ENCODE measurements around the gene ARHGAP24. TPM values are rescaled to one million over a fixed set of nuclear protein-coding genes. Genes with fewer than 3 reads are reported as not detected.

Gene ARHGAP24
- total and polyA plus RNA-seq, 2 of the 13 experiments (the other 11 are each of a cell fraction or from before 2014, with no cell fraction given) = 0.07 to 0.55 TPM

DNA sequence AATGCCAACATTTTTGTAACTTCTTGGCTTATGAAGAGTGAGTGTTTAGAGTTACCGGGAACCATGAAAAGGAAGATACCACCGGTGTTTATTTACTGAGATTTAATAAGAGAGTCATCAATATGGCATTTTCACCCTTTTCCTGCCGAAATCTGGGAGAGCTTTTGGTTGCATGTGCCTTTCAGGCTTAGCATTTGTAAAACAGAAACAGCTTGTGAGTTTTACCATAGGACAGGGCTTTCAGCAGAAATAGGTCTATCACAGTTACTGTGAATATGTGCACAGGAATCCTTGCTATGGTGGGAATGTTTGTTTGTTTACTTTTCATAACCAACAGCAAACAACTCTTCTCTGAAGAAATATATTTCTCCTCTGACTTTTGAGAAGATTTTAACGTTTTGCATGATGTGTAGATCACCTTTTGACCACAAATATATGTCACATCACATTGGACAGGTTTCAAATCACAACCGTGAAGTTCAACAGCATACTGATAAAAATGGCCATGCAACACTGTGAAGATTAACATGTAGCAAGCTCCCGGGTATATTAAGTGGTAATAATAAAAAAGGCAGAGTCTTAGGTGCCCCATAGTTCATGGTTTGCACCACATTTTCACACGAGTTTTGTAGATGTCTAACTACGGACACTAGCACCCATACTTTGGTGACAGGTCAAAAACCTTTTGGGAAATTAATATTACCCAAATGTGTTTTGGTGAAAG lies 21.3 kb downstream of the ARHGAP24 start:
- H3K79me2 ChIP-seq (ENCODE audit: insufficient read depth, low read length) = no peaks in the 10 kb centered on the region
- intact Hi-C loops (cut with micrococcal nuclease; ENCODE audit: unreplicated experiment) (no loop called here), in situ Hi-C loops (cut with HindIII; ENCODE audit: extremely low pct_ligation_motif_present, low pct_unique_long_range_greater_than_20kb) (no loop called here)
- no peaks in the 10 kb centered on the region for H3K9me3 ChIP-seq (ENCODE audit: low read length)
- POLR2A ChIA-PET = no interaction called here
- H3K36me3 ChIP-seq (replicated peaks in 1 of 2; ENCODE audit: control insufficient read depth in 1 of 2, insufficient read depth in 2 of 2, low read length in 2 of 2) = no peaks in the 10 kb centered on the region
- WGBS (ENCODE audit: low lambda C conversion rate) = 14% methylated on average over 8 of the region's 8 CpGs
- no peaks in the 10 kb centered on the region for H3K27me3 ChIP-seq (ENCODE audit: control insufficient read depth in 1 of 2, insufficient read depth in 2 of 2, low read length in 2 of 2)
- no peak for ATAC-seq
- DNase-seq (ENCODE audit: low spot score) = no peak
- no peak overlapping the region for H3K27ac ChIP-seq (ENCODE audit: extremely low read length, insufficient read depth, low read length)
- no TSS peak for BruUV-seq (replicated peaks)
- CTCF ChIA-PET (ENCODE audit: low intra/inter-chr PET ratio, low total read pairs) = no interaction called here
- H3K4me1 ChIP-seq (ENCODE audit: insufficient read depth, low read length) = no peaks in the 10 kb centered on the region
- no peak overlapping the region for H3K9ac ChIP-seq (ENCODE audit: insufficient read depth, low read depth, low read length)
- H4K20me1 ChIP-seq (ENCODE audit: insufficient read depth, low read length) = no peaks in the 10 kb centered on the region
- FAIRE-seq = no peak
- no peak overlapping the region for H3K4me3 ChIP-seq (replicated peaks in 1 of 3; ENCODE audit: insufficient read depth in 1 of 3, low read depth in 2 of 3, low read length in 3 of 3)
- no peak overlapping the region for H2AFZ ChIP-seq (ENCODE audit: low read length)
- no peak overlapping the region for H3K4me2 ChIP-seq (ENCODE audit: low read depth, low read length)
- TF ChIP-seq, protein P1, sequence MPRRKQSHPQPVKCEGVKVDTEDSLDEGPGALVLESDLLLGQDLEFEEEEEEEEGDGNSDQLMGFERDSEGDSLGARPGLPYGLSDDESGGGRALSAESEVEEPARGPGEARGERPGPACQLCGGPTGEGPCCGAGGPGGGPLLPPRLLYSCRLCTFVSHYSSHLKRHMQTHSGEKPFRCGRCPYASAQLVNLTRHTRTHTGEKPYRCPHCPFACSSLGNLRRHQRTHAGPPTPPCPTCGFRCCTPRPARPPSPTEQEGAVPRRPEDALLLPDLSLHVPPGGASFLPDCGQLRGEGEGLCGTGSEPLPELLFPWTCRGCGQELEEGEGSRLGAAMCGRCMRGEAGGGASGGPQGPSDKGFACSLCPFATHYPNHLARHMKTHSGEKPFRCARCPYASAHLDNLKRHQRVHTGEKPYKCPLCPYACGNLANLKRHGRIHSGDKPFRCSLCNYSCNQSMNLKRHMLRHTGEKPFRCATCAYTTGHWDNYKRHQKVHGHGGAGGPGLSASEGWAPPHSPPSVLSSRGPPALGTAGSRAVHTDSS (CRISPR knock-in tag; conservative IDR thresholded peaks at IDR 0.05) = no peak
- TF ChIP-seq YEATS4 (CRISPR knock-in tag; IDR thresholded peaks at IDR 0.05; ENCODE audit: borderline replicate concordance) (no peak), ZNF451 (CRISPR knock-in tag; IDR thresholded peaks at IDR 0.05) (no peak), ZNF773 (CRISPR knock-in tag; IDR thresholded peaks at IDR 0.05; ENCODE audit: borderline replicate concordance) (no peak), ZNF124 (CRISPR knock-in tag; IDR thresholded peaks at IDR 0.05) (no peak), KAT2B (IDR thresholded peaks at IDR 0.05; ENCODE audit: borderline replicate concordance, low read depth, low read length) (no peak), HNRNPL (IDR thresholded peaks at IDR 0.05; ENCODE audit: low read depth, low read length) (no peak)
- TF ChIP-seq, protein P2, sequence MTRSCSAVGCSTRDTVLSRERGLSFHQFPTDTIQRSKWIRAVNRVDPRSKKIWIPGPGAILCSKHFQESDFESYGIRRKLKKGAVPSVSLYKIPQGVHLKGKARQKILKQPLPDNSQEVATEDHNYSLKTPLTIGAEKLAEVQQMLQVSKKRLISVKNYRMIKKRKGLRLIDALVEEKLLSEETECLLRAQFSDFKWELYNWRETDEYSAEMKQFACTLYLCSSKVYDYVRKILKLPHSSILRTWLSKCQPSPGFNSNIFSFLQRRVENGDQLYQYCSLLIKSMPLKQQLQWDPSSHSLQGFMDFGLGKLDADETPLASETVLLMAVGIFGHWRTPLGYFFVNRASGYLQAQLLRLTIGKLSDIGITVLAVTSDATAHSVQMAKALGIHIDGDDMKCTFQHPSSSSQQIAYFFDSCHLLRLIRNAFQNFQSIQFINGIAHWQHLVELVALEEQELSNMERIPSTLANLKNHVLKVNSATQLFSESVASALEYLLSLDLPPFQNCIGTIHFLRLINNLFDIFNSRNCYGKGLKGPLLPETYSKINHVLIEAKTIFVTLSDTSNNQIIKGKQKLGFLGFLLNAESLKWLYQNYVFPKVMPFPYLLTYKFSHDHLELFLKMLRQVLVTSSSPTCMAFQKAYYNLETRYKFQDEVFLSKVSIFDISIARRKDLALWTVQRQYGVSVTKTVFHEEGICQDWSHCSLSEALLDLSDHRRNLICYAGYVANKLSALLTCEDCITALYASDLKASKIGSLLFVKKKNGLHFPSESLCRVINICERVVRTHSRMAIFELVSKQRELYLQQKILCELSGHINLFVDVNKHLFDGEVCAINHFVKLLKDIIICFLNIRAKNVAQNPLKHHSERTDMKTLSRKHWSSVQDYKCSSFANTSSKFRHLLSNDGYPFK (CRISPR knock-in tag; IDR thresholded peaks at IDR 0.05; ENCODE audit: borderline replicate concordance) = no peak
- TF ChIP-seq, protein P3, sequence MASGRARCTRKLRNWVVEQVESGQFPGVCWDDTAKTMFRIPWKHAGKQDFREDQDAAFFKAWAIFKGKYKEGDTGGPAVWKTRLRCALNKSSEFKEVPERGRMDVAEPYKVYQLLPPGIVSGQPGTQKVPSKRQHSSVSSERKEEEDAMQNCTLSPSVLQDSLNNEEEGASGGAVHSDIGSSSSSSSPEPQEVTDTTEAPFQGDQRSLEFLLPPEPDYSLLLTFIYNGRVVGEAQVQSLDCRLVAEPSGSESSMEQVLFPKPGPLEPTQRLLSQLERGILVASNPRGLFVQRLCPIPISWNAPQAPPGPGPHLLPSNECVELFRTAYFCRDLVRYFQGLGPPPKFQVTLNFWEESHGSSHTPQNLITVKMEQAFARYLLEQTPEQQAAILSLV (CRISPR knock-in tag; IDR thresholded peaks at IDR 0.05; ENCODE audit: borderline replicate concordance) = no peak
- TF ChIP-seq, protein P4, sequence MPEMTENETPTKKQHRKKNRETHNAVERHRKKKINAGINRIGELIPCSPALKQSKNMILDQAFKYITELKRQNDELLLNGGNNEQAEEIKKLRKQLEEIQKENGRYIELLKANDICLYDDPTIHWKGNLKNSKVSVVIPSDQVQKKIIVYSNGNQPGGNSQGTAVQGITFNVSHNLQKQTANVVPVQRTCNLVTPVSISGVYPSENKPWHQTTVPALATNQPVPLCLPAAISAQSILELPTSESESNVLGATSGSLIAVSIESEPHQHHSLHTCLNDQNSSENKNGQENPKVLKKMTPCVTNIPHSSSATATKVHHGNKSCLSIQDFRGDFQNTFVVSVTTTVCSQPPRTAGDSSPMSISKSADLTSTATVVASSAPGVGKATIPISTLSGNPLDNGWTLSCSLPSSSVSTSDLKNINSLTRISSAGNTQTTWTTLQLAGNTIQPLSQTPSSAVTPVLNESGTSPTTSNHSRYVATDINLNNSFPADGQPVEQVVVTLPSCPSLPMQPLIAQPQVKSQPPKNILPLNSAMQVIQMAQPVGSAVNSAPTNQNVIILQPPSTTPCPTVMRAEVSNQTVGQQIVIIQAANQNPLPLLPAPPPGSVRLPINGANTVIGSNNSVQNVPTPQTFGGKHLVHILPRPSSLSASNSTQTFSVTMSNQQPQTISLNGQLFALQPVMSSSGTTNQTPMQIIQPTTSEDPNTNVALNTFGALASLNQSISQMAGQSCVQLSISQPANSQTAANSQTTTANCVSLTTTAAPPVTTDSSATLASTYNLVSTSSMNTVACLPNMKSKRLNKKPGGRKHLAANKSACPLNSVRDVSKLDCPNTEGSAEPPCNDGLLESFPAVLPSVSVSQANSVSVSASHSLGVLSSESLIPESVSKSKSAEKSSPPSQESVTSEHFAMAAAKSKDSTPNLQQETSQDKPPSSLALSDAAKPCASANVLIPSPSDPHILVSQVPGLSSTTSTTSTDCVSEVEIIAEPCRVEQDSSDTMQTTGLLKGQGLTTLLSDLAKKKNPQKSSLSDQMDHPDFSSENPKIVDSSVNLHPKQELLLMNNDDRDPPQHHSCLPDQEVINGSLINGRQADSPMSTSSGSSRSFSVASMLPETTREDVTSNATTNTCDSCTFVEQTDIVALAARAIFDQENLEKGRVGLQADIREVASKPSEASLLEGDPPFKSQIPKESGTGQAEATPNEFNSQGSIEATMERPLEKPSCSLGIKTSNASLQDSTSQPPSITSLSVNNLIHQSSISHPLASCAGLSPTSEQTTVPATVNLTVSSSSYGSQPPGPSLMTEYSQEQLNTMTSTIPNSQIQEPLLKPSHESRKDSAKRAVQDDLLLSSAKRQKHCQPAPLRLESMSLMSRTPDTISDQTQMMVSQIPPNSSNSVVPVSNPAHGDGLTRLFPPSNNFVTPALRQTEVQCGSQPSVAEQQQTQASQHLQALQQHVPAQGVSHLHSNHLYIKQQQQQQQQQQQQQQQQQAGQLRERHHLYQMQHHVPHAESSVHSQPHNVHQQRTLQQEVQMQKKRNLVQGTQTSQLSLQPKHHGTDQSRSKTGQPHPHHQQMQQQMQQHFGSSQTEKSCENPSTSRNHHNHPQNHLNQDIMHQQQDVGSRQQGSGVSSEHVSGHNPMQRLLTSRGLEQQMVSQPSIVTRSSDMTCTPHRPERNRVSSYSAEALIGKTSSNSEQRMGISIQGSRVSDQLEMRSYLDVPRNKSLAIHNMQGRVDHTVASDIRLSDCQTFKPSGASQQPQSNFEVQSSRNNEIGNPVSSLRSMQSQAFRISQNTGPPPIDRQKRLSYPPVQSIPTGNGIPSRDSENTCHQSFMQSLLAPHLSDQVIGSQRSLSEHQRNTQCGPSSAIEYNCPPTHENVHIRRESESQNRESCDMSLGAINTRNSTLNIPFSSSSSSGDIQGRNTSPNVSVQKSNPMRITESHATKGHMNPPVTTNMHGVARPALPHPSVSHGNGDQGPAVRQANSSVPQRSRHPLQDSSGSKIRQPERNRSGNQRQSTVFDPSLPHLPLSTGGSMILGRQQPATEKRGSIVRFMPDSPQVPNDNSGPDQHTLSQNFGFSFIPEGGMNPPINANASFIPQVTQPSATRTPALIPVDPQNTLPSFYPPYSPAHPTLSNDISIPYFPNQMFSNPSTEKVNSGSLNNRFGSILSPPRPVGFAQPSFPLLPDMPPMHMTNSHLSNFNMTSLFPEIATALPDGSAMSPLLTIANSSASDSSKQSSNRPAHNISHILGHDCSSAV (CRISPR knock-in tag; IDR thresholded peaks at IDR 0.05; ENCODE audit: borderline replicate concordance) = no peak

All from HepG2 (cell line).